ENCODE measurements around the gene PABPN1L. TPM values are rescaled to one million over a fixed set of nuclear protein-coding genes. Genes with fewer than 3 reads are reported as not detected.

PABPN1L gene
- total and polyA plus RNA-seq, 2 of the 13 experiments (the other 11 are each of a cell fraction or from before 2014, with no cell fraction given), result not detected

DNA sequence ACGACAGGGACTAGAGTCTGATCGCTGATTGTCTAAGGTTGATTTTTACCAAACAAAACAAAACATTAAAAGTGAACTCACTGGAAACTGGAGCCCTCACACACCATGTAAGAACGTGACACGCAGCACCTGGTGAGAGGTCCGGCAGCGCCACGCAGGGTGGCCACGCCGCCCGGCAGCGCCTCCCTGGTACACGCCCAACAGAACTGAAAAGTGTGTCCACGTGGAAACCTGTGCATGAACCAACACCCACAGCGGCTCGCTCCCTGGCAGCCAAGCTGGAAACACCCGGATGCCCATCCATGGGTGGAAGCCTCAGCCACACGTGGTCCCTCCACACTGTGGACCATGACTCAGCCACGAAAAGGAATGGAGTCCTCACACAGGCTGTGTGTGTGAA, 18.8 kb downstream of the PABPN1L start:
- H3K27me3 ChIP-seq (ENCODE audit: control insufficient read depth in 1 of 2, insufficient read depth in 2 of 2, low read length in 2 of 2), result no peaks in the 10 kb centered on the region

DNA sequence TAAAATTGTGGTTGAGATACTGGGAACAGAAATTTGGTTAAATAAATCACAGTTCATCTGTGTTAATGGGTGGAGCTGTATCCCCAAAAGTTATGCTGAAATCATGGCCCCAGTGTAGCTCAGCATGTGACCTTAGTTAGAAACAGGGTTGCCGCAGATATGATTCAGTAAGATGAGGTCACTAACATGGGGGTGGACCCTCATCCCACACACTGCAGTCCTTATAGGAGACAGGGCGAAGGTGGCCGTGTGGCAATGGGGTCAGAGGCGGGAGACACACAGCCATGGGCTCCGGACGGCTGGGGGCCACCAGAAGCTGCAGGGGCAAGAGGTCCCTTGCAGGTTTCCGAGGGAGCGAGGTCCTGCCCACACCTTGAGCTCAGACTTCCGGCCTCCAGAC, 20.4 kb downstream of the PABPN1L start:
- POLR2A ChIA-PET, result interaction anchor here (0.6 kb wide), 1 partner anchor 9 kb away, joined by 3 read pairs; no protein-coding TSS in a partner anchor
- BruUV-seq (replicated peaks), result no TSS peak
- no peak for ATAC-seq
- CTCF ChIA-PET (ENCODE audit: low intra/inter-chr PET ratio, low total read pairs), result no interaction called here
- 98% methylated on average over 9 of the region's 9 CpGs for WGBS (ENCODE audit: low lambda C conversion rate)
- Histone ChIP-seq H3K27ac (ENCODE audit: extremely low read length, insufficient read depth, low read length) (no peak overlapping the region), H2AFZ (ENCODE audit: low read length) (no peak overlapping the region), H3K9ac (ENCODE audit: insufficient read depth, low read depth, low read length) (no peak overlapping the region), H4K20me1 (ENCODE audit: insufficient read depth, low read length) (peaks cover 3% of the 10 kb centered on the region; the same call in 1 of the 2 replicates), H3K9me3 (ENCODE audit: low read length) (no peaks in the 10 kb centered on the region), H3K27me3 (ENCODE audit: control insufficient read depth in 1 of 2, insufficient read depth in 2 of 2, low read length in 2 of 2) (no peaks in the 10 kb centered on the region), H3K79me2 (ENCODE audit: insufficient read depth, low read length) (no peaks in the 10 kb centered on the region), H3K4me1 (ENCODE audit: insufficient read depth, low read length) (no peaks in the 10 kb centered on the region), H3K4me3 (replicated peaks in 1 of 3; ENCODE audit: insufficient read depth in 1 of 3, low read depth in 2 of 3, low read length in 3 of 3) (no peak overlapping the region), H3K36me3 (replicated peaks in 1 of 2; ENCODE audit: control insufficient read depth in 1 of 2, insufficient read depth in 2 of 2, low read length in 2 of 2) (peaks cover 0 to 3% of the 10 kb centered on the region in 2 experiments; a peak in 2 of 5 replicates), H3K4me2 (ENCODE audit: low read depth, low read length) (no peak overlapping the region)
- no peak for FAIRE-seq
- DNase-seq (ENCODE audit: low spot score), result no peak
- intact Hi-C loops (cut with micrococcal nuclease; ENCODE audit: unreplicated experiment) (no loop called here), in situ Hi-C loops (cut with HindIII; ENCODE audit: extremely low pct_ligation_motif_present, low pct_unique_long_range_greater_than_20kb) (no loop called here)
- TF ChIP-seq ZNF225 (CRISPR knock-in tag; IDR thresholded peaks at IDR 0.05) (no peak), ATRX (CRISPR knock-in tag; IDR thresholded peaks at IDR 0.05; ENCODE audit: borderline replicate concordance) (no peak), ZSCAN9 (CRISPR knock-in tag; IDR thresholded peaks at IDR 0.05; ENCODE audit: borderline replicate concordance) (no peak), ZMYM3 (CRISPR knock-in tag; IDR thresholded peaks at IDR 0.05) (no peak), U2AF1 (optimal IDR thresholded peaks at IDR 0.05; ENCODE audit: low read depth, low read length) (no peak), ZNF136 (CRISPR knock-in tag; IDR thresholded peaks at IDR 0.05; ENCODE audit: low read depth) (no peak), FOSL1 (CRISPR knock-in tag; IDR thresholded peaks at IDR 0.05; ENCODE audit: borderline replicate concordance) (no peak), SMAD9 (CRISPR knock-in tag; IDR thresholded peaks at IDR 0.05) (no peak), ZKSCAN8 (CRISPR knock-in tag; IDR thresholded peaks at IDR 0.05; ENCODE audit: borderline replicate concordance) (no peak), ZMYM2 (CRISPR knock-in tag; IDR thresholded peaks at IDR 0.05) (no peak), CEBPB (IDR thresholded peaks at IDR 0.05; ENCODE audit: borderline replicate concordance, low read depth, low read length) (no peak), ZBTB46 (CRISPR knock-in tag; IDR thresholded peaks at IDR 0.05; ENCODE audit: borderline replicate concordance) (no peak)
- TF ChIP-seq, protein P1, sequence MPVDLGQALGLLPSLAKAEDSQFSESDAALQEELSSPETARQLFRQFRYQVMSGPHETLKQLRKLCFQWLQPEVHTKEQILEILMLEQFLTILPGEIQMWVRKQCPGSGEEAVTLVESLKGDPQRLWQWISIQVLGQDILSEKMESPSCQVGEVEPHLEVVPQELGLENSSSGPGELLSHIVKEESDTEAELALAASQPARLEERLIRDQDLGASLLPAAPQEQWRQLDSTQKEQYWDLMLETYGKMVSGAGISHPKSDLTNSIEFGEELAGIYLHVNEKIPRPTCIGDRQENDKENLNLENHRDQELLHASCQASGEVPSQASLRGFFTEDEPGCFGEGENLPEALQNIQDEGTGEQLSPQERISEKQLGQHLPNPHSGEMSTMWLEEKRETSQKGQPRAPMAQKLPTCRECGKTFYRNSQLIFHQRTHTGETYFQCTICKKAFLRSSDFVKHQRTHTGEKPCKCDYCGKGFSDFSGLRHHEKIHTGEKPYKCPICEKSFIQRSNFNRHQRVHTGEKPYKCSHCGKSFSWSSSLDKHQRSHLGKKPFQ (CRISPR knock-in tag; IDR thresholded peaks at IDR 0.05; ENCODE audit: insufficient replicate concordance), result no peak
- TF ChIP-seq, protein P2, sequence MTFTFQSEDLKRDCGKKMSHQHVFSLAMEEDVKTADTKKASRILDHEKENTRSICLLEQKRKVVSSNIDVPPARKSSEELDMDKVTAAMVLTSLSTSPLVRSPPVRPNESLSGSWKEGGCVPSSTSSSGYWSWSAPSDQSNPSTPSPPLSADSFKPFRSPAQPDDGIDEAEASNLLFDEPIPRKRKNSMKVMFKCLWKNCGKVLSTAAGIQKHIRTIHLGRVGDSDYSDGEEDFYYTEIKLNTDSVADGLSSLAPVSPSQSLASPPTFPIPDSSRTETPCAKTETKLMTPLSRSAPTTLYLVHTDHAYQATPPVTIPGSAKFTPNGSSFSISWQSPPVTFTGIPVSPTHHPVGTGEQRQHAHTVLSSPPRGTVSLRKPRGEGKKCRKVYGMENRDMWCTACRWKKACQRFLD (CRISPR knock-in tag; IDR thresholded peaks at IDR 0.05; ENCODE audit: borderline replicate concordance), result no peak

More for the DNA sequence above, 18.8 kb downstream of the PABPN1L start:
- no peak overlapping the region for H3K9ac ChIP-seq (ENCODE audit: insufficient read depth, low read depth, low read length)
- intact Hi-C loops (cut with micrococcal nuclease; ENCODE audit: unreplicated experiment), result no loop called here
- ChIA-PET POLR2A (no interaction called here), CTCF (ENCODE audit: low intra/inter-chr PET ratio, low total read pairs) (no interaction called here)
- H3K36me3 ChIP-seq (replicated peaks in 1 of 2; ENCODE audit: control insufficient read depth in 1 of 2, insufficient read depth in 2 of 2, low read length in 2 of 2), result peaks cover 0 to 3% of the 10 kb centered on the region in 2 experiments; a peak in 2 of 5 replicates
- whole genome bisulfite sequencing (ENCODE audit: low lambda C conversion rate), result 87% methylated on average over 18 of the region's 18 CpGs
- DNase-seq (ENCODE audit: low spot score), result no peak
- no peaks in the 10 kb centered on the region for H3K79me2 ChIP-seq (ENCODE audit: insufficient read depth, low read length)
- no peak overlapping the region for H3K27ac ChIP-seq (ENCODE audit: extremely low read length, insufficient read depth, low read length)
- in situ Hi-C loops (cut with HindIII; ENCODE audit: extremely low pct_ligation_motif_present, low pct_unique_long_range_greater_than_20kb), result no loop called here
- no peak for TF ChIP-seq MED8 (CRISPR knock-in tag; IDR thresholded peaks at IDR 0.05; ENCODE audit: insufficient replicate concordance)
- peak; percentile 25 for TF ChIP-seq AGO2 (optimal IDR thresholded peaks at IDR 0.05; ENCODE audit: low read depth, low read length)
- no peak overlapping the region for H3K4me2 ChIP-seq (ENCODE audit: low read depth, low read length)
- FAIRE-seq, result no peak
- no peak overlapping the region for H2AFZ ChIP-seq (ENCODE audit: low read length)
- H4K20me1 ChIP-seq (ENCODE audit: insufficient read depth, low read length), result peaks cover 3% of the 10 kb centered on the region; the same call in 1 of the 2 replicates
- no peaks in the 10 kb centered on the region for H3K4me1 ChIP-seq (ENCODE audit: insufficient read depth, low read length)
- no peak overlapping the region for H3K4me3 ChIP-seq (replicated peaks in 1 of 3; ENCODE audit: insufficient read depth in 1 of 3, low read depth in 2 of 3, low read length in 3 of 3)
- H3K9me3 ChIP-seq (ENCODE audit: low read length), result no peaks in the 10 kb centered on the region
- ATAC-seq, result no peak
- BruUV-seq (replicated peaks), result no TSS peak

Measured in HepG2 (cell line).